DOHH2 (cell line): Measurements from ENCODE around the gene CNTNAP5.

Experiments used
- EZH2phosphoT487 ChIP-seq: fragments of 200-600 bp; sonication (generic); IDR thresholded peaks from 2 replicates; pipeline ENCODE4 v1.6.1; 2017; ENCODE audit warnings: borderline replicate concordance, mild to moderate bottlenecking, antibody characterized with exemption, low read length, moderate library complexity, mixed read lengths
- TF ChIP-seq, protein P1 (sequence below): fragments of 200-600 bp; sonication (generic); IDR thresholded peaks from one replicate; pipeline ENCODE4 v1.5.1; 2014; ENCODE audit warnings: antibody characterized with exemption, mild to moderate bottlenecking, low read depth, low read length; ENCODE audit not compliant: poor library complexity, severe bottlenecking

DNA sequence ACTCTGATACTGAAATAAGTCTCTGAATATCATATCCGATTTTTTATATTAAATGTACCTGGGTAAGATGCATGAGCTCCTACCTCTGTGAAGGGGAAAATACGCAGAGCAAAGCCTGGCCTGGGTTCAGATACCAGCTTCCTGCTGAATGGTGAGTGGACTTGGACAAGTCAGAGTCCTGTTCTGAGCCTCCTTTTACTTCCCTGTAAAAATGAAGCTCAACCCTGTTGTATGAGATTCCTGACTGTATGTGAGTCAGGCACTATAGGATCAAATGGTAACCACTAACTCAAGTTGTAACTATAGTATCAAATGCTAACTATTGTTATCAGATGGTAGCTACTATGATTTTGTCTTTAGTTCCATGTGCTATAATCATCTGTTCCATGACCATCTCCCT is 561.7 kb downstream of the CNTNAP5 start:
- no peak for TF ChIP-seq EZH2phosphoT487
- TF ChIP-seq, protein P1, sequence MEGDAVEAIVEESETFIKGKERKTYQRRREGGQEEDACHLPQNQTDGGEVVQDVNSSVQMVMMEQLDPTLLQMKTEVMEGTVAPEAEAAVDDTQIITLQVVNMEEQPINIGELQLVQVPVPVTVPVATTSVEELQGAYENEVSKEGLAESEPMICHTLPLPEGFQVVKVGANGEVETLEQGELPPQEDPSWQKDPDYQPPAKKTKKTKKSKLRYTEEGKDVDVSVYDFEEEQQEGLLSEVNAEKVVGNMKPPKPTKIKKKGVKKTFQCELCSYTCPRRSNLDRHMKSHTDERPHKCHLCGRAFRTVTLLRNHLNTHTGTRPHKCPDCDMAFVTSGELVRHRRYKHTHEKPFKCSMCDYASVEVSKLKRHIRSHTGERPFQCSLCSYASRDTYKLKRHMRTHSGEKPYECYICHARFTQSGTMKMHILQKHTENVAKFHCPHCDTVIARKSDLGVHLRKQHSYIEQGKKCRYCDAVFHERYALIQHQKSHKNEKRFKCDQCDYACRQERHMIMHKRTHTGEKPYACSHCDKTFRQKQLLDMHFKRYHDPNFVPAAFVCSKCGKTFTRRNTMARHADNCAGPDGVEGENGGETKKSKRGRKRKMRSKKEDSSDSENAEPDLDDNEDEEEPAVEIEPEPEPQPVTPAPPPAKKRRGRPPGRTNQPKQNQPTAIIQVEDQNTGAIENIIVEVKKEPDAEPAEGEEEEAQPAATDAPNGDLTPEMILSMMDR: no peak
